AML-193 (cell line): ENCODE results near the gene CEP192.
A peak's percentile ranks its signal among the peaks of the same experiment; 100 is the strongest.
"Not testable (repeated sequence)": the region's sequence is repeated elsewhere in the genome, so short reads cannot be mapped to it uniquely, and the experiment has no call there.

Experiments
- DNase-seq, 2 experiments: peaks; one replicate each; lab custom pipeline; 2025; lab: John Stamatoyannopoulos, UW

Gene CEP192

GRCh38 chr18:12993439-12993838, 2.3 kb downstream of the CEP192 start:
- no peak for DNase-seq

- no peak for DNase-seq
Observed at GRCh38 chr18:12995424-12995823, 4.3 kb downstream of the CEP192 start.

GRCh38 chr18:12995952-12996477, 4.9 kb downstream of the CEP192 start:
- DNase-seq = no peak

GRCh38 chr18:12996661-12997292, 5.6 kb downstream of the CEP192 start:
- no peak for DNase-seq

- not testable (repeated sequence) for DNase-seq
Observed at GRCh38 chr18:12997330-12997729, 6.2 kb downstream of the CEP192 start.

- no peak for DNase-seq
Observed at GRCh38 chr18:12998332-12999060, 7.3 kb downstream of the CEP192 start.

- DNase-seq = peak; percentile 44 to 54
Observed at GRCh38 chr18:13003466-13003896, 12.3 kb downstream of the CEP192 start.

- DNase-seq = no peak
Observed at GRCh38 chr18:13004396-13004795, 13.2 kb downstream of the CEP192 start.

- no peak for DNase-seq
Observed at GRCh38 chr18:13005289-13005688, 14.1 kb downstream of the CEP192 start.

GRCh38 chr18:13006531-13007247, 15.5 kb downstream of the CEP192 start:
- no peak for DNase-seq

GRCh38 chr18:13007248-13007560, 16.0 kb downstream of the CEP192 start:
- DNase-seq = no peak

GRCh38 chr18:13011719-13012118, 20.6 kb downstream of the CEP192 start:
- no peak for DNase-seq

- no peak for DNase-seq
Observed at GRCh38 chr18:13014232-13014631, 23.1 kb downstream of the CEP192 start.

GRCh38 chr18:13014818-13015217, 23.7 kb downstream of the CEP192 start:
- no peak for DNase-seq

GRCh38 chr18:13017247-13017875, 26.2 kb downstream of the CEP192 start:
- DNase-seq = no peak

- DNase-seq = no peak
Observed at GRCh38 chr18:13018374-13018773, 27.2 kb downstream of the CEP192 start.

GRCh38 chr18:13019301-13019700, 28.1 kb downstream of the CEP192 start:
- DNase-seq = no peak

- no peak for DNase-seq
Observed at GRCh38 chr18:13022644-13023043, 31.5 kb downstream of the CEP192 start.

- DNase-seq = no peak
Observed at GRCh38 chr18:13025233-13025632, 34.1 kb downstream of the CEP192 start.

- DNase-seq = no peak
Observed at GRCh38 chr18:13026583-13027270, 35.6 kb downstream of the CEP192 start.

GRCh38 chr18:13028869-13029268, 37.7 kb downstream of the CEP192 start:
- DNase-seq = no peak

GRCh38 chr18:13032173-13032572, 41.0 kb downstream of the CEP192 start:
- DNase-seq = no peak
